Coronary artery (tissue), 2 donors: ENCODE measurements around the gene ARHGEF1.
"Not testable (repeated sequence)": the region's sequence is repeated elsewhere in the genome, so short reads cannot be mapped to it uniquely, and the experiment has no call there.

Experiments
- DNase-seq: peaks from one replicate; pipeline ENCODE4 v3.0.0-alpha.2; 2017; ENCODE audit warnings: low spot score
- H3K27ac ChIP-seq, 2 donors: fragments of 200-600 bp; sonication (generic); one replicate each; pipeline ENCODE4 v1.5.1; 2016 to 2019
- H3K4me3 ChIP-seq: fragments of 200-600 bp; sonication (generic); 2 replicates; pipeline ENCODE4 v1.5.1; 2016; ENCODE audit warnings: mild to moderate bottlenecking, moderate library complexity
- TF ChIP-seq, protein P1 (sequence below): fragments of 200-600 bp; sonication (generic); IDR thresholded peaks from one replicate; pipeline ENCODE4 v1.5.1; 2019; ENCODE audit warnings: antibody characterized with exemption

Gene ARHGEF1

DNA sequence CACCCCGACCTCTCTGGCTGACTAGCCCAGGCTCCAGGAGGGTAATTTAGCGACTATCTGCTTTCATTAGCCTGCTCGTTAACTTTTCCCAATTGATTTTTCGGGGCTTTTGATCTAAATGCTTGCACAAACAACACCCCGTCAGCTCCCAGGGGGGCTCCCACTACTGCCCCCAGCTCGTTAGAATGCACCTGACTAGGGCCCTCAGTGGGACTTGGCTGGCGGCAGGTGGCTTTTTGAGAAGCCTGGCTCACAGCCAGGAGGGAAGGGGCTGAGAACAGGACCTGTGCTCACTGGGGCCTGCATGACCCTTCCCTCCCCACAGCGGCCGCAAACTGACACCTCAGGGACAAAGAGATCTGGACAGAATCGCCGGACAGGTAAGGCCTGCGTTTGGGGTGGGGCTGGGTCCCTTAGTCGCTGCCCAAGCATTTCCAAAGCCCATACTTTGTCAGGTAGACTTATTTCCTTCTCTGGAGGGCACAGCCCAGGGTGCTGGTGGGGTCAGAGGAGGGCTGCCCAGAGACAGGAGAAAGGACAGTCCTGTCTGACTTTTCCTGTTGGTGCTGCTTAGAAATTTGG, 13.5 kb upstream of the ARHGEF1 start:
- Histone ChIP-seq H3K27ac (no peak overlapping the region), H3K4me3 (no peak overlapping the region)
- no peak for DNase-seq
- TF ChIP-seq, protein P1, sequence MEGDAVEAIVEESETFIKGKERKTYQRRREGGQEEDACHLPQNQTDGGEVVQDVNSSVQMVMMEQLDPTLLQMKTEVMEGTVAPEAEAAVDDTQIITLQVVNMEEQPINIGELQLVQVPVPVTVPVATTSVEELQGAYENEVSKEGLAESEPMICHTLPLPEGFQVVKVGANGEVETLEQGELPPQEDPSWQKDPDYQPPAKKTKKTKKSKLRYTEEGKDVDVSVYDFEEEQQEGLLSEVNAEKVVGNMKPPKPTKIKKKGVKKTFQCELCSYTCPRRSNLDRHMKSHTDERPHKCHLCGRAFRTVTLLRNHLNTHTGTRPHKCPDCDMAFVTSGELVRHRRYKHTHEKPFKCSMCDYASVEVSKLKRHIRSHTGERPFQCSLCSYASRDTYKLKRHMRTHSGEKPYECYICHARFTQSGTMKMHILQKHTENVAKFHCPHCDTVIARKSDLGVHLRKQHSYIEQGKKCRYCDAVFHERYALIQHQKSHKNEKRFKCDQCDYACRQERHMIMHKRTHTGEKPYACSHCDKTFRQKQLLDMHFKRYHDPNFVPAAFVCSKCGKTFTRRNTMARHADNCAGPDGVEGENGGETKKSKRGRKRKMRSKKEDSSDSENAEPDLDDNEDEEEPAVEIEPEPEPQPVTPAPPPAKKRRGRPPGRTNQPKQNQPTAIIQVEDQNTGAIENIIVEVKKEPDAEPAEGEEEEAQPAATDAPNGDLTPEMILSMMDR: no peak

DNA sequence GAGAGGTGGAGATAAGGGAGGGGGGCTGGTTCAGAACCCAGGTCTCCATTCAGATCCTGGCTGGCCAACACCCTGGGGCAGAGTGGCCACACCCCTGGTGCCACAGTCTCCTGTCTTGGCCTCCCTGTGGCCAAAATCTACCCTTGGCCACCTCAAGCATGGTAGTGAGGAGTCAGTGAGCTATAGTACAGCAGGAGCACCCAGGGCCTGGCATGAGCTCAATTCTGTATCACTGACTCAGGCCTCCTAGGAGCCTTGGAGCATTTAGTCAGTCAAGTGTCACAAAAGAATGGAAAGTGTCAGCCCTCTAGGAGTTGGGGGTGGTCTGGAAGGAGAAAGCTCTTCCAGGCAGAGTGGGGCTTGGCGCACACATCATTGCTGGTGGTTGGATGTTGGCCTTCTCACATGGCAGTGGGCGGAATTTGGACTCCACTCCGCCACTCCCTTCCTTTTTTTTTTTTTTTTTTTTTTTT, 12.5 kb upstream of the ARHGEF1 start:
- Histone ChIP-seq H3K27ac (no peak overlapping the region), H3K4me3 (no peak overlapping the region)
- TF ChIP-seq, protein P1: no peak
- DNase-seq: no peak

DNA sequence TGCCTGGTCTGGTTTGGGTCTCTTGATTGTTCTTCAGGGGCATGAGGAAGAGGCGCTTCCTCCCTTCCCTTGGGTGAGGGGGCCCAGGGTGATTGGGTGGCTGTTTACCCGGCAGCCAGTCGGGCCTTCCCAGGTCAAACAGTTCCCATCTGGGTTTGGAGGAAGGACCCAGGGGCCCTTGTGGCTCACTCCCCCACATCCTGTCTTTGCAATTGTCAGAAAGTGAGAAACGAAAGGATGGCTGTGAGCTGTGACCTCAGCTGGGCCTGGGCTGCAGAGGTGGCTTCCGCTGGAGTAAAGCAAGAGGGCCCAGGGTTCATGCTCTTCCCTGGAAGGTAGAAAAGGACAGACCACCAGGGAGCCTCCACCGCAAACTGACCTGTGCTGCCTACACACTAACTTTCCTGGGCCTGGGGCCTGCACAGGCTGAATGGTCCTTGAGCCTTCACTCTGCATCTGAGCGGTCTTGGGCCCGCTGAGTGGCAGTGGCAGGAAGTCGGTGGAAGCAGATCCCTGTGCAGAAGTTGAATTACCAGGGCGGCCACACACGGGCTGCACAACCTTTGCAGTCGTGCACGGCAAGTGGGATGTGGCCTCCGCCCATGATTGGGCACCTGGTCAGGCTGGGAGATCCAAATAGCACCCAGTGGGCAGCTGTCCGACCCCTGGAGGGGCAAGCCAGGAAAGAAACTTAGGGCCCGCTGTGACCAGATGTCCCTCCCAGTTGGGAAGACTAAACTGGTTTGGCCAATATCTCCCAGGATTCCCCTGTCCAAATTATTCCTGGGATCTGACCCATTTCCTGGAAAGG, 11.2 kb upstream of the ARHGEF1 start:
- H3K4me3 ChIP-seq: no peak overlapping the region
- H3K27ac ChIP-seq: no peak overlapping the region
- DNase-seq: no peak
- TF ChIP-seq, protein P1: no peak

DNA sequence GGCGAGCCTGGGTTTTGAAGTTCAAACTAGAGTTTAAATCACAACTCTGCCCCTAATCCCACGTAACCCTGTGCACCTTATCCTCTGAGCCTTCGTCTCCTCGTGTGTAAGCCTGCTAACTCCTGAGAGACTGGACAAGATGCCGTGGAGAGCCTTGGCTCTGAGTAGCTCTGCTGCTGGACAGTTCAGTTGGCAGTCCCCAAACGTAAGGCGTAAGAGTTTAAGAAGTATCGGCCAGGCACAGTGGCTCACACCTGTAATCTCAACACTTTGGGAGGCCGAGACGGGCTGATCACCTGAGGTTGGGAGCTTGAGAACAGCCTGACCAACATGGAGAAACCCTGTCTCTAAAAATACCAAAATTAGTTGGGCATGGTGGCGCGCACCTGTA, 10.6 kb upstream of the ARHGEF1 start:
- no peak for DNase-seq
- H3K4me3 ChIP-seq: no peak overlapping the region
- no peak overlapping the region for H3K27ac ChIP-seq
- TF ChIP-seq, protein P1: no peak

DNA sequence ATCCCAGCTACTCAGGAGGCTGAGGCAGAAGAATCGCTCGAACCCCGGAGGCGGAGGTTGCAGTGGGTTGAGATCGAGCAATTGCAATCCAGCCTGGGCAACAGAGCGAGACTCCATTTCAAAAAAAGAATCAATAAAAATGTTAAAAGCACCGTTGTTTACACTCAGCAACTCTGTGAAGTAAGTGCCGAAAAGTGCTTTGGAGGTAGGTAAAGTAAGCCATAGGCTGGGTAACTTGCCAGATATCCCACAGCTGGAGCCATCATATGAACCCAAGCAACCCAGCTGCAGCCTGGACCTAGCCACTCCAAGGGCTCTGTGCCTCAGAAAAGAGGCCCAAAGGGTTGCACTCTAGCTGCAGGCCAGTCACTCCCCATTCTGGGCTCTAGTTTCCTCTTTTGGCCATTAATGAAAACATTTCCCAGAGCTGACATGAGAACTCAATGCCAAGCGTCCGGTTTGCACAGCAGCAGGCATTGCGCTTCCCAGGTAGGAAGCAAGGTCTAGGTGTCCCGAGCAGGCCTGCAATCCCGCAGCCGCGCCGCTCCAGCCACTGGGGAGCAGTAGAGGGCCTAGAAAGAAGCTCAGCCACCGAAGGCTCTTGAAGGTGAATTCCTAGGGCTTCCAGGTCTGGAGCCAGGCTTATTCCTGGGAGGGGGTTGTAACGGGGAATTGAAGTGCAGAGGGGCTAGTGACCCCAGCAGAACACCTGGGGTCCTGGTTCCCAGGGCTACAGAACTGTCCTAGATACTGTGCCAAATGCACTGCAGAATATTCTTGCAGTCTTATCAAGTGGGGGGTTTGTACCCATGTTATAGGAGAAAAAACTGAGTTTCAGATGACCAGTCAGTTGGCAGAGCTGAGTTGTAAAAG, 10.0 kb upstream of the ARHGEF1 start:
- H3K4me3 ChIP-seq: no peak overlapping the region
- DNase-seq: no peak
- TF ChIP-seq, protein P1: peak; percentile 25
- H3K27ac ChIP-seq: no peak overlapping the region

DNA sequence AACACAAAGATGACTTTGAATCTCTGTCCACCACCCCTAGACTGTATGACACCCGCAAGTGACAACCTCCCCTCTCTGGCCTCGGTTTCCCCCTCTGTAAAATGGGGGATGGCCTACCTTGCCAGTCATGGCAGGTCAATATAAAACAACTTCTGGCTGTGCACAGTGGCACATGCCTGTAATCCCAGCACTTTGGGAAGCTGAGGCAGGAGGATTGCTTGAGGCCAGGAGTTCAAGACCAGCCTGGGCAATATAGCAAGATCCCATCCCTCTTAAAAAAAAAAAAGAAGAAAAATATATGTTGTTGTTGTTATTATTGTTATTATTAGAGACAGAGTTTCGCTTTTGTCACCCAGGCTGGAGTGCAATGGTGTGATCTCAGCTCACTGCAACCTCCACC, 7.0 kb upstream of the ARHGEF1 start:
- H3K27ac ChIP-seq, H3K4me3 ChIP-seq, DNase-seq: not testable (repeated sequence)
